PC-3 (cell line): ENCODE measurements around the gene SLC46A1.

Experiments
- CTCF ChIP-seq: fragments of 300-600 bp; sonication (generic); conservative IDR thresholded peaks from 2 replicates; pipeline ENCODE4 v1.5.1; 2017; ENCODE audit warnings: antibody characterized with exemption, low read depth, mild to moderate bottlenecking, low read length
- EZH2 ChIP-seq: fragments of 300-600 bp; sonication (generic); IDR thresholded peaks from one replicate; pipeline ENCODE4 v1.6.1; 2017; ENCODE audit warnings: antibody characterized with exemption, mild to moderate bottlenecking, low read length; ENCODE audit not compliant: unreplicated experiment
- EZH2phosphoT487 ChIP-seq: fragments of 300-600 bp; sonication (generic); IDR thresholded peaks from 2 replicates; pipeline ENCODE4 v1.6.1; 2018; ENCODE audit warnings: mild to moderate bottlenecking, antibody characterized with exemption, low read length, borderline replicate concordance

- TF ChIP-seq CTCF = no peak
- no peak for TF ChIP-seq EZH2phosphoT487
- no peak for TF ChIP-seq EZH2
These were observed 24.7 kb downstream of the SLC46A1 start for GRCh38 chr17:28381141-28381825.
